Measurements from ENCODE around the gene PHB1. TPM values are rescaled to one million over a fixed set of nuclear protein-coding genes. Genes with fewer than 3 reads are reported as not detected.

The PHB1 gene
- total RNA-seq, 1 experiment from 2014 or later, result 146 TPM

Other genes starting within 250 kb of the PHB1 start
- 0.60 TPM in 1 of 2 replicates, not detected in the other for gene GNGT2, start 204.3 kb downstream of the PHB1 start, total RNA-seq (2014; rRNA removed; shearing (Covaris generic))
- gene ABI3, start 204.2 kb downstream of the PHB1 start, total RNA-seq (2014; rRNA removed; shearing (Covaris generic)), result 0.10 and 0.24 TPM in 2 replicates
- gene PHOSPHO1, start 184.1 kb downstream of the PHB1 start, total RNA-seq (2014; rRNA removed; shearing (Covaris generic)), result 0.48 TPM in 1 of 2 replicates, not detected in the other
- 10.9 and 11.4 TPM in 2 replicates for gene ZNF652, start 52.6 kb downstream of the PHB1 start, total RNA-seq (2014; rRNA removed; shearing (Covaris generic))
- 6.4 and 10.1 TPM in 2 replicates for gene NGFR, start 80.4 kb upstream of the PHB1 start, total RNA-seq (2014; rRNA removed; shearing (Covaris generic))
- not detected in 2 replicates for gene NXPH3, start 161.0 kb upstream of the PHB1 start, total RNA-seq (2014; rRNA removed; shearing (Covaris generic))